Activated CD4-positive, alpha-beta T cell treated with anti-CD3 and anti-CD28 coated beads for 4 hours (primary cell): ENCODE measurements around the gene RFC2.
A peak's percentile ranks its signal among the peaks of the same experiment; 100 is the strongest.

Source experiments
- DNase-seq, 2 donors: peaks; one replicate each; pipeline ENCODE4 v3.0.0-alpha.2; 2020

Gene RFC2

GRCh38 chr7:74185016-74185415 lies 69.2 kb downstream of the RFC2 start:
- no peak for DNase-seq

- DNase-seq: peak; percentile 10 to 21
These were observed 70.3 kb downstream of the RFC2 start for GRCh38 chr7:74183653-74184450.

GRCh38 chr7:74183142-74183541 lies 71.1 kb downstream of the RFC2 start:
- no peak for DNase-seq

GRCh38 chr7:74182453-74183090 lies 71.6 kb downstream of the RFC2 start:
- no peak for DNase-seq

GRCh38 chr7:74181821-74182220 lies 72.4 kb downstream of the RFC2 start:
- no peak for DNase-seq
